Lower lobe of right lung (tissue), 2 donors: ENCODE data around the gene RBBP4. TPM values are rescaled to one million over a fixed set of nuclear protein-coding genes. Genes with fewer than 3 reads are reported as not detected.

ENCODE experiments used
- ATAC-seq, 2 donors: fragments of 200-7000 bp; cut with Tn5 transposase; one replicate each; pipeline ENCODE4 v1.9.1; 2020 to 2022; ENCODE audit warnings: mild to moderate bottlenecking in 2 of 2, moderate library complexity in 2 of 2
- DNase-seq: peaks from one replicate; pipeline ENCODE4 v3.0.0-alpha.2; 2020
- H3K27ac ChIP-seq: fragments of 200-600 bp; one replicate; pipeline ENCODE4 v1.8.0; 2022
- H3K27me3 ChIP-seq: fragments of 200-600 bp; one replicate; pipeline ENCODE4 v1.8.0; 2022; ENCODE audit warnings: low read depth
- H3K36me3 ChIP-seq: fragments of 200-600 bp; one replicate; pipeline ENCODE4 v1.8.0; 2022; ENCODE audit warnings: mild to moderate bottlenecking
- H3K4me1 ChIP-seq: fragments of 200-600 bp; one replicate; pipeline ENCODE4 v1.8.0; 2022
- H3K4me3 ChIP-seq: fragments of 200-600 bp; one replicate; pipeline ENCODE4 v1.8.0; 2022; ENCODE audit warnings: mild to moderate bottlenecking
- H3K9me3 ChIP-seq: fragments of 200-600 bp; one replicate; pipeline ENCODE4 v1.8.0; 2022
- CTCF ChIP-seq: fragments of 200-600 bp; IDR thresholded peaks from one replicate; pipeline ENCODE4 v1.8.0; 2022; ENCODE audit warnings: antibody characterized with exemption, mild to moderate bottlenecking
- intact Hi-C: fragments of 100-400 bp; cut with DNase I; formaldehyde crosslinking; loops from one replicate; pipeline ENCODE4 v1.11.0; 2022
- total RNA-seq: library from RNA; stranded (reverse); fragmentation: NEBNext Ultra II Directional; extraction: Animal tissue kit (Norgen Biotek cat#: 25700); gene quantifications from one replicate; pipeline ENCODE4 v1.2.1, GENCODE V29; 2021
- donor health status: DM: no; HTN: yes; CAD: no; lungs with severe emphysema.

Gene RBBP4
- total RNA-seq, 1 donor from 2014 or later, result 155 TPM

DNA sequence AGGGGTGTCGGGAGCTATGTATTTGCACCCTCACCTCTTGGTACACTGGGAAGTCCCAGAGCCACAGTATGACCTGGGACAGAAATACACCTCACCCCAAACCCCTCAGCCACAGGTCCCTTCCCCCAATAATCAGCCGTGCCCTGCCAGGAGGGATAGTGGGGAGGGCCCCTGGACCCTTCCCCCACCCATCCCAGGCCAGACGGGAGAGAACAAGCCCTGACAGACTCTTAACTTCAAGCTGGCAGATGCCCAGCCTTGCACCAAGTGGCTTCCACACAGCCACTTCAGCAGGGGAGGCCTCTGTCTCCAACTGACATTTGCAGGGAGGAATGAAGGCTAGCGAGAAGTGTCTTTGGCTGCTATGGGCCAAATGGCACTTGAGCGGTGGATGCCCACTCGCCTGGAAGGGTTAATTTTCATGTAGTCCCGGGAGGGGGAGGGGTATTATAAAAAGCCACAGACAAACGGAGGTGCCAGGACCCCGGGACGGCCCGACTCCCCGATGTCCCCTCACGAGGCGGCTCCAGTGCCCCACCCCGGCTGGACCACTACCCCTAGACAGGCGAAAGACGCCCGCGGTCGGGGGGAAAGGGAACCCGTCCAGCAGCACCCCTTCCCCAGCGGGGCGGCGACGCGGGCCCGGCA lies 51.1 kb downstream of the RBBP4 start:
- peaks cover 34% of the 10 kb centered on the region for H3K4me1 ChIP-seq
- H3K4me3 ChIP-seq, result peak overlapping the region; percentile 81
- TF ChIP-seq CTCF, result no peak
- intact Hi-C loops, result no loop called here
- H3K36me3 ChIP-seq, result no peaks in the 10 kb centered on the region
- H3K27ac ChIP-seq, result peak overlapping the region; percentile 85
- DNase-seq (peak; percentile 67), ATAC-seq (peak; percentile 53 to 60)
- no peaks in the 10 kb centered on the region for H3K27me3 ChIP-seq
- no peaks in the 10 kb centered on the region for H3K9me3 ChIP-seq

- TF ChIP-seq CTCF, result no peak
- no peaks in the 10 kb centered on the region for H3K36me3 ChIP-seq
- peak within 1 kb of the TSS; percentile 81 for H3K4me3 ChIP-seq
- DNase-seq (peak; percentile 81), ATAC-seq (peak; percentile 87)
- intact Hi-C loops, result no loop called here
- H3K27ac ChIP-seq, result peak within 1 kb of the TSS; percentile 85
- no peaks in the 10 kb centered on the region for H3K9me3 ChIP-seq
- H3K27me3 ChIP-seq, result no peaks in the 10 kb centered on the region
- H3K4me1 ChIP-seq, result peaks cover 34% of the 10 kb centered on the region
Observed at GRCh38 chr1:32702599-32703478, 51.8 kb downstream of the RBBP4 start, which contains the start of gene SYNC. Gene SYNC (minus strand): TSS chr1:32702770. CDS start chr1:32702660, 110 bp downstream.

DNA sequence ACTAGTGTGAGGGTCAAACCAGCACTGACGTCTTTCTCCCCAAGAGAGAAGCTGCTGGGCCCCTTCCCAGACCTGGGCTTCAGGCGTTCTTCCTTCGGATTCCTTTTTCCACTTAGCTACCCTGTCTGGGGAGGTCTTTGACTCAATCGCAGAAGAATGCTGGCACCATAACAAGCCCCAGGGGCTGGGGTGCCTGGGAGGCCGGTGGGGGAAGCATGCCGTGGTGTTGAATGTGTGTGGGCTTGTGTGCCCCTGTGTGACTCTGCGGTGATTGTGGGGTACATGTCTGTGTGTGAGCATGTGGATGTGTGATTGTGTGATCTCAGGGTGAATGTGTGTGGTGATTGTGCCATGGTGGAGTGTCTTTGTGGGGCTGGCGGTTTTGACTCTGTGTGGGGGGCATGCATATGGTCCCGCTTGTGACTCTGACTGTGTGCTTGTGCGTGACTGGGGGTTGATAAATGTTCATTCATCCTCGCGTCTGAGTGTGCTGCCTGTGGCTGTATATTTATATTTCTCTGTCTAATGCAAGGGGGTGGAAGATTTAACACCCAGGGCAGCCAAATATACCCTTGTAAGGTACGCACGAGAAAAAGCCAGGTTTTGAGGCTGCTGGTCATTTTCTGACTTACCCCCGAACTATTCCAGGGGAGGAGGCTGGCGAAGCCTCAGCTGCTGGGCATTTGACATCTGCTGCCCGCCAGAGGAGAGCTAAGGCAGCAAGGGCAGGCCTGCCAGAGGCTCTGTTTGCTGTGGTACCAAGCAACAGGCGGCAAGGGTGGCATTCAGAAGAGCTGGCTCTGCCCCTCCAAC lies 52.7 kb downstream of the RBBP4 start:
- Histone ChIP-seq H3K4me1 (peaks cover 34% of the 10 kb centered on the region), H3K4me3 (peak overlapping the region; percentile 81), H3K36me3 (no peaks in the 10 kb centered on the region), H3K27me3 (no peaks in the 10 kb centered on the region), H3K27ac (peak overlapping the region; percentile 85), H3K9me3 (no peaks in the 10 kb centered on the region)
- ATAC-seq (peak; percentile 7 to 24), DNase-seq (no peak)
- no peak for TF ChIP-seq CTCF
- intact Hi-C loops, result no loop called here

- Histone ChIP-seq H3K36me3 (no peaks in the 10 kb centered on the region), H3K4me1 (peaks cover 34% of the 10 kb centered on the region), H3K27me3 (no peaks in the 10 kb centered on the region), H3K9me3 (no peaks in the 10 kb centered on the region), H3K4me3 (no peak overlapping the region), H3K27ac (no peak overlapping the region)
- no peak for ATAC-seq
- no peak for TF ChIP-seq CTCF
- intact Hi-C loops, result no loop called here
- no peak for DNase-seq
Observed at GRCh38 chr1:32705516-32705915, 54.5 kb downstream of the RBBP4 start.

DNA sequence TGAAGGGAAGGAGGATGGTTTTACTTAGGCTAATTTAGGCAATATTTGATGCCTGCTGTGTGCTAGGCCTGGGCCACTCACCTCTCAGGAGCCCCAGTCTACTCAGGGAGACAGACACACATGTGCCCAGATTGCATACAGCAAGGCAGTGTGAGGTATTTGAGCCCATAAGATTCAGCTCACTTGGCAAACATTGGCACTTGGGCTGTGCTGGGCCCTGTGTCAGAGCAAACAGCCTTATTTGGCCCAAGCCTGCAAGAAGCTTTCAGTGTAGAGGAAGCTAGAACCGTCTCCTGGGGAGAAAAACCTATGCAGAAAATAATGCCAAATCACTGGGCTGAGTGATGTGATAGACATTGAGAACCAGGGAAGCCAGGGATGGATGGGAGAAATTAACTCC lies 55.5 kb downstream of the RBBP4 start:
- Histone ChIP-seq H3K27ac (no peak overlapping the region), H3K27me3 (no peaks in the 10 kb centered on the region), H3K4me1 (peaks cover 27% of the 10 kb centered on the region), H3K36me3 (no peaks in the 10 kb centered on the region), H3K4me3 (no peak overlapping the region), H3K9me3 (no peaks in the 10 kb centered on the region)
- ATAC-seq (no peak), DNase-seq (no peak)
- TF ChIP-seq CTCF, result no peak
- intact Hi-C loops, result no loop called here
